Keratinocyte (primary cell): Measurements from ENCODE around the gene CC2D1B. TPM values are rescaled to one million over a fixed set of nuclear protein-coding genes. Genes with fewer than 3 reads are reported as not detected.

Experiments
- DNase-seq: peaks from one replicate; pipeline ENCODE4 v3.0.0-alpha.2; 2011; ENCODE audit warnings: low read depth, missing footprints, low spot score
- FAIRE-seq: peaks from 2 replicates; lab custom pipeline; 2011; peaks lifted over from hg19 to GRCh38; lab: Jason Lieb, UNC
- H2AFZ ChIP-seq: 2 replicates; pipeline ENCODE4 v1.6.0; 2012; ENCODE audit warnings: low read length, control low read depth, inconsistent platforms; ENCODE audit not compliant: control insufficient read depth
- H3K27ac ChIP-seq: 2 replicates; pipeline ENCODE4 v1.5.1; 2011; ENCODE audit warnings: low read length; ENCODE audit not compliant: control insufficient read depth, insufficient read depth
- H3K27me3 ChIP-seq: 3 replicates; pipeline ENCODE4 v1.6.0; 2011; ENCODE audit warnings: low read length; ENCODE audit not compliant: control insufficient read depth, insufficient read depth; ENCODE audit errors: extremely low read depth
- H3K36me3 ChIP-seq, 2 experiments: 2 replicates in 1 of 2; 3 replicates in 1 of 2; pipeline ENCODE4 v1.5.1; 2011; ENCODE audit warnings: low read length in 2 of 2, mild to moderate bottlenecking in 1 of 2; ENCODE audit not compliant: control insufficient read depth in 2 of 2, insufficient read depth in 2 of 2; ENCODE audit errors: extremely low read depth in 1 of 2
- H3K4me1 ChIP-seq: 3 replicates; pipeline ENCODE4 v1.5.1; 2011; ENCODE audit warnings: low read length; ENCODE audit not compliant: control insufficient read depth, insufficient read depth; ENCODE audit errors: extremely low read depth
- H3K4me2 ChIP-seq: 3 replicates; pipeline ENCODE4 v1.6.0; 2011; ENCODE audit warnings: low read depth, low read length; ENCODE audit not compliant: control insufficient read depth, insufficient read depth; ENCODE audit errors: extremely low read depth
- H3K4me3 ChIP-seq, 3 experiments: fragments of 200-600 bp in 1 of 3; sonication (generic) in 1 of 3; 2 replicates in 2 of 3; 3 replicates in 1 of 3; pipeline ENCODE4 v1.5.1; 2011 to 2016; ENCODE audit warnings: low read length in 3 of 3, mild to moderate bottlenecking in 3 of 3, control low read depth in 2 of 3, inconsistent platforms in 1 of 3, low read depth in 1 of 3, mixed read lengths in 1 of 3, mixed run types in 1 of 3, moderate library complexity in 1 of 3; ENCODE audit not compliant: control insufficient read depth in 2 of 3, insufficient read depth in 2 of 3; ENCODE audit errors: extremely low read depth in 1 of 3
- H3K79me2 ChIP-seq: 2 replicates; pipeline ENCODE4 v1.6.0; 2012; ENCODE audit warnings: low read length; ENCODE audit not compliant: control insufficient read depth, insufficient read depth
- H3K9ac ChIP-seq: 3 replicates; pipeline ENCODE4 v1.6.0; 2011; ENCODE audit warnings: low read length; ENCODE audit not compliant: control insufficient read depth, insufficient read depth; ENCODE audit errors: extremely low read depth
- H3K9me1 ChIP-seq: 3 replicates; pipeline ENCODE4 v1.6.0; 2011; ENCODE audit warnings: low read length; ENCODE audit not compliant: control insufficient read depth, insufficient read depth; ENCODE audit errors: extremely low read depth
- H3K9me3 ChIP-seq: 2 replicates; pipeline ENCODE4 v1.5.1; 2012; ENCODE audit warnings: low read depth, low read length; ENCODE audit not compliant: control insufficient read depth
- H4K20me1 ChIP-seq: 3 replicates; pipeline ENCODE4 v1.6.0; 2011; ENCODE audit warnings: low read length; ENCODE audit not compliant: control insufficient read depth, insufficient read depth; ENCODE audit errors: extremely low read depth
- EZH2 ChIP-seq: IDR thresholded peaks from one replicate; pipeline ENCODE4 v1.6.1; 2012; ENCODE audit warnings: inconsistent platforms, mild to moderate bottlenecking, low read length, moderate library complexity
- dilution Hi-C: fragments of 300-500 bp; cut with MboI; formaldehyde crosslinking; loops from one replicate; pipeline ENCODE4 v1.7.0; 2020; ENCODE audit warnings: low sequenced_read_pairs; ENCODE audit not compliant: extremely low pct_ligation_motif_present
- polyA plus RNA-seq, 5 experiments: library from polyadenylated mRNA; depleted of rRNA in 3 of 5; stranded (reverse) in 3 of 5; stranded (forward) in 1 of 5; unstranded in 1 of 5; fragments of >200 nt; gene quantifications; 1 replicate in 1 of 5; 2 replicates in 3 of 5; 3 replicates in 1 of 5; pipeline versions ENCODE4 v1.2.1 to v1.2.3, GENCODE V29; 2011 to 2012; ENCODE audit warnings: missing spikeins in 2 of 5, low read depth in 1 of 5, low replicate concordance in 1 of 5
- TF ChIP-seq, protein P1 (sequence below), 3 experiments: IDR thresholded peaks in 1 of 3; conservative IDR thresholded peaks in 1 of 3; optimal IDR thresholded peaks in 1 of 3; 2 replicates in 2 of 3; 3 replicates in 1 of 3; pipeline versions ENCODE3 to v1.5.1; 2011; ENCODE audit warnings: low read length in 3 of 3, mild to moderate bottlenecking in 3 of 3, moderate library complexity in 2 of 3, control low read depth in 1 of 3, inconsistent platforms in 1 of 3; ENCODE audit not compliant: insufficient read depth in 2 of 3; ENCODE audit errors: extremely low read depth in 1 of 3

The CC2D1B gene
- polyA plus RNA-seq, 1 donor (not counting 4 experiments of a cell fraction or from before 2014, with no cell fraction given) = 12.5 TPM

DNA sequence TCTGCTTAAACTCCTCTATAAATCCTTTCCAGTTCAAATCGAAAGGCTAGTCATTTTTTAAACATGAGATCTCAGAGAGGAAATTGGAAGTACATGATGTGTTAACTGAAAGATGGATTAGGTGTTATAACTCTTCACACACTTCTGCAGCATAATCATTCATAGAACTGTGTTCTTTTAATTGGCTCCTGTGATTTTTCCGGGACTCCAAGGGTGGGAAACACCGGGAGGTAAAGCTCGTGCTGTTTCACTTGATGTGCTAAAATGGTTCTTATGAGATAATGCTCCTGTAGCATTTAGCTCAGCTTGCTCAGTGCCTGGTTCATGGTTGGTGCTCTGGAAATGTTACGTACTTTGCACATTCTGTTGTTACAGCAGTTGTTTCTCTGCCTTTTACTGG lies 40.2 kb downstream of the CC2D1B start:
- Histone ChIP-seq H3K4me2 (no peak overlapping the region), H2AFZ (no peak overlapping the region), H3K9ac (no peak overlapping the region), H3K36me3 (no peaks in the 10 kb centered on the region), H3K9me1 (no peaks in the 10 kb centered on the region), H3K27me3 (no peaks in the 10 kb centered on the region), H3K4me3 (no peak overlapping the region), H3K79me2 (no peaks in the 10 kb centered on the region), H4K20me1 (no peaks in the 10 kb centered on the region), H3K9me3 (no peaks in the 10 kb centered on the region), H3K4me1 (no peaks in the 10 kb centered on the region), H3K27ac (no peak overlapping the region)
- TF ChIP-seq EZH2 = no peak
- TF ChIP-seq, protein P1, sequence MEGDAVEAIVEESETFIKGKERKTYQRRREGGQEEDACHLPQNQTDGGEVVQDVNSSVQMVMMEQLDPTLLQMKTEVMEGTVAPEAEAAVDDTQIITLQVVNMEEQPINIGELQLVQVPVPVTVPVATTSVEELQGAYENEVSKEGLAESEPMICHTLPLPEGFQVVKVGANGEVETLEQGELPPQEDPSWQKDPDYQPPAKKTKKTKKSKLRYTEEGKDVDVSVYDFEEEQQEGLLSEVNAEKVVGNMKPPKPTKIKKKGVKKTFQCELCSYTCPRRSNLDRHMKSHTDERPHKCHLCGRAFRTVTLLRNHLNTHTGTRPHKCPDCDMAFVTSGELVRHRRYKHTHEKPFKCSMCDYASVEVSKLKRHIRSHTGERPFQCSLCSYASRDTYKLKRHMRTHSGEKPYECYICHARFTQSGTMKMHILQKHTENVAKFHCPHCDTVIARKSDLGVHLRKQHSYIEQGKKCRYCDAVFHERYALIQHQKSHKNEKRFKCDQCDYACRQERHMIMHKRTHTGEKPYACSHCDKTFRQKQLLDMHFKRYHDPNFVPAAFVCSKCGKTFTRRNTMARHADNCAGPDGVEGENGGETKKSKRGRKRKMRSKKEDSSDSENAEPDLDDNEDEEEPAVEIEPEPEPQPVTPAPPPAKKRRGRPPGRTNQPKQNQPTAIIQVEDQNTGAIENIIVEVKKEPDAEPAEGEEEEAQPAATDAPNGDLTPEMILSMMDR (optimal IDR thresholded peaks at IDR 0.05 in 1 of 3, IDR thresholded peaks at IDR 0.05 in 1 of 3, conservative IDR thresholded peaks at IDR 0.05 in 1 of 3; ENCODE audit: extremely low read depth in 1 of 3, insufficient read depth in 2 of 3, low read length in 3 of 3) = no peak
- dilution Hi-C loops = no loop called here
- FAIRE-seq (no peak), DNase-seq (no peak)

DNA sequence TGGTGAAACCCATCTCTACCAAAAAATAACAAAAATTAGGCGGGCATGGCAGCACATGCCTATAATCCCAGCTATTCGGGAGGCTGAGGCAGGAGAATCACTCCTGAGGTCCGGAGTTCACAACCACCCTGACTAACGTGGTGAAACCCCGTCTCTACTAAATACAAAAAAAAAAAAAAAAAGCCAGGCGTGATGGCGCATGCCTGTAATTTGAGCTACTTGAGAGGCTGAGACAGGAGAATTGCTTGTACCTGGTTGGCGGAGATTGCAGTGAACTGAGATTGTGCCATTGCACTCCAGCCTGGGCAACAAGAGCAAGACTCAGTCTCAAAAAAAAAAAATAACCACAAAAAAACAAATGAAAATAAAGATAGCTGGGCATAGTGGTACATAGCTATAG lies 42.3 kb downstream of the CC2D1B start:
- dilution Hi-C loops = no loop called here
- H3K9me3 ChIP-seq = no peaks in the 10 kb centered on the region
- no peaks in the 10 kb centered on the region for H3K9me1 ChIP-seq
- TF ChIP-seq, protein P1 (optimal IDR thresholded peaks at IDR 0.05 in 1 of 3, IDR thresholded peaks at IDR 0.05 in 1 of 3, conservative IDR thresholded peaks at IDR 0.05 in 1 of 3; ENCODE audit: extremely low read depth in 1 of 3, insufficient read depth in 2 of 3, low read length in 3 of 3) = no peak
- no peak for TF ChIP-seq EZH2
- FAIRE-seq = no peak
- no peaks in the 10 kb centered on the region for H3K79me2 ChIP-seq
- no peaks in the 10 kb centered on the region for H3K27me3 ChIP-seq
- no peak overlapping the region for H3K27ac ChIP-seq
- no peaks in the 10 kb centered on the region for H3K36me3 ChIP-seq
- H3K4me3 ChIP-seq = no peak overlapping the region
- no peaks in the 10 kb centered on the region for H4K20me1 ChIP-seq
- no peaks in the 10 kb centered on the region for H3K4me1 ChIP-seq
- no peak overlapping the region for H3K9ac ChIP-seq
- H2AFZ ChIP-seq = no peak overlapping the region
- DNase-seq = no peak
- no peak overlapping the region for H3K4me2 ChIP-seq
